SK-N-SH treated with all-trans-retinoic acid at 6 μM for 48 hours (cell line): ENCODE data around the gene BTBD17.

Experiments
- ZC3H10 ChIP-seq: fragments of 250-450 bp; sonication (Bioruptor Pico); IDR thresholded peaks from 2 replicates; pipeline ENCODE4 v1.5.1; 2021; ENCODE audit warnings: mild to moderate bottlenecking, moderate library complexity
- ZFP3 ChIP-seq: fragments of 250-450 bp; sonication (Bioruptor Pico); IDR thresholded peaks from 2 replicates; pipeline ENCODE4 v1.5.0; 2020; ENCODE audit warnings: mild to moderate bottlenecking, moderate library complexity
- ZNF8 ChIP-seq: fragments of 450-650 bp; formaldehyde crosslinking; IDR thresholded peaks from 2 replicates; pipeline ENCODE4 v1.5.0; 2020; ENCODE audit warnings: mild to moderate bottlenecking, moderate library complexity

DNA sequence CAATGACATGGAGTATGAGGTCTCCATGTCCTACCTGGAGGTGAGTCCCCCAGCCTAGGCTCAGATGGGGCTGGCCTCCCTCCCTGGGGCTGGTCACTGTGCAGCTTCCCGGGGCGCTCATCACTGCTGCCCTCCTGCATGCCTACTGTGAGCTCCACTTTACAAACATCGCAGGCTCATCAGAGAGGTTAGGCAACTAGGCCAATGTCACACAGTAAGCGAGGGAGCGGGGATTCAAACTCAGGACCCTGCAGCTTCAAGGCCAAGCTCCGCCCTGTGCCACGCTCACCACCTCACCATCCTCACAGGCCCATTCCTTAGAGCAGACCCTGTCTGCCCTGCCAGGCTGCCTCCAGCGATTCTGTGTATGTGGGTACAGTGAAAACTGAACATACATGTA is 18.5 kb downstream of the BTBD17 start:
- no peak for TF ChIP-seq ZC3H10 (CRISPR knock-in tag)
- TF ChIP-seq ZFP3 (CRISPR knock-in tag), result no peak
- TF ChIP-seq ZNF8, result no peak
